ENCODE measurements around the gene SBF2. TPM values are rescaled to one million over a fixed set of nuclear protein-coding genes. Genes with fewer than 3 reads are reported as not detected.

The SBF2 gene
- total and polyA plus RNA-seq, 10 donors: 3.6 to 70.9 (median 57.1) TPM

GRCh38 chr11:9772218-9772617 is 521.8 kb downstream of the SBF2 start:
- no peak overlapping the region for H3K27ac ChIP-seq
- H3K9me3 ChIP-seq: no peaks in the 10 kb centered on the region
- no peaks in the 10 kb centered on the region for H3K27me3 ChIP-seq (replicated peaks in 1 of 7)
- no peaks in the 10 kb centered on the region for H3K4me1 ChIP-seq
- intact Hi-C loops (cut with DNase I; ENCODE audit: low total_unique reads): no loop called here
- TF ChIP-seq POLR2AphosphoS5 (IDR thresholded peaks at IDR 0.05) (no peak), POLR2A (IDR thresholded peaks at IDR 0.05) (no peak)
- TF ChIP-seq, protein P1, sequence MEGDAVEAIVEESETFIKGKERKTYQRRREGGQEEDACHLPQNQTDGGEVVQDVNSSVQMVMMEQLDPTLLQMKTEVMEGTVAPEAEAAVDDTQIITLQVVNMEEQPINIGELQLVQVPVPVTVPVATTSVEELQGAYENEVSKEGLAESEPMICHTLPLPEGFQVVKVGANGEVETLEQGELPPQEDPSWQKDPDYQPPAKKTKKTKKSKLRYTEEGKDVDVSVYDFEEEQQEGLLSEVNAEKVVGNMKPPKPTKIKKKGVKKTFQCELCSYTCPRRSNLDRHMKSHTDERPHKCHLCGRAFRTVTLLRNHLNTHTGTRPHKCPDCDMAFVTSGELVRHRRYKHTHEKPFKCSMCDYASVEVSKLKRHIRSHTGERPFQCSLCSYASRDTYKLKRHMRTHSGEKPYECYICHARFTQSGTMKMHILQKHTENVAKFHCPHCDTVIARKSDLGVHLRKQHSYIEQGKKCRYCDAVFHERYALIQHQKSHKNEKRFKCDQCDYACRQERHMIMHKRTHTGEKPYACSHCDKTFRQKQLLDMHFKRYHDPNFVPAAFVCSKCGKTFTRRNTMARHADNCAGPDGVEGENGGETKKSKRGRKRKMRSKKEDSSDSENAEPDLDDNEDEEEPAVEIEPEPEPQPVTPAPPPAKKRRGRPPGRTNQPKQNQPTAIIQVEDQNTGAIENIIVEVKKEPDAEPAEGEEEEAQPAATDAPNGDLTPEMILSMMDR (IDR thresholded peaks at IDR 0.05 in 8 of 11, conservative IDR thresholded peaks at IDR 0.05 in 3 of 11): no peak
- WGBS, 5 donors: 93 to 100% (median 99%) methylated on average over 4 of the region's 4 CpGs
- H3K4me3 ChIP-seq: no peak overlapping the region
- no peak for DNase-seq
- H3K36me3 ChIP-seq: peaks cover 0 to 7% (median 0%) of the 10 kb centered on the region in 6 donors

- H3K27me3 ChIP-seq (replicated peaks in 1 of 7): no peaks in the 10 kb centered on the region
- no peak for TF ChIP-seq POLR2AphosphoS5 (IDR thresholded peaks at IDR 0.05)
- no peaks in the 10 kb centered on the region for H3K9me3 ChIP-seq
- no peaks in the 10 kb centered on the region for H3K36me3 ChIP-seq
- WGBS, 5 donors: 92 to 100% (median 96%) methylated on average over 1 of the region's 1 CpG
- intact Hi-C loops (cut with DNase I; ENCODE audit: low total_unique reads): no loop called here
- no peak for DNase-seq
- H3K4me3 ChIP-seq: no peak overlapping the region
- H3K4me1 ChIP-seq: no peaks in the 10 kb centered on the region
- no peak overlapping the region for H3K27ac ChIP-seq
Observed at GRCh38 chr11:9771071-9771511, 522.9 kb downstream of the SBF2 start.

DNA sequence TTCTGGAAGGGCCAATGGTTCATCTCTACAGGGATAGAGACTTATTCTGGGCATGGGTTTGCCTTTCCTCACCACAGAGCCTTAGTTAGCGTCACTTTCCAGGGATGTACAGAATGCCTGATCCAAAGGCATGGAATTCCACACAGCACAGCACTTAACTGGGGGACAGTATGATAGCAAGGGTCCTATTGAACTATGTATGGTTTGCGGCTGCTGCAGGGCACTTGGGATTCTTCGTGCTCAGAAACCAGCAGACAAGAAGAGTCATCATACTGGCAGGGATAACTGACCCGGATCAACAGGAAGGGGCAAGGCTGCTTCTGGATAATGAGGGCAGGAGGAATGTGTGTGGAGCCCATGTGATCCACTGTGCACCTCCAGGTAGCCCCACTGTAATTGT is 524.4 kb downstream of the SBF2 start:
- Histone ChIP-seq H3K4me1 (peaks cover 0 to 14% (median 3%) of the 10 kb centered on the region in 6 donors), H3K27me3 (replicated peaks in 1 of 7) (no peaks in the 10 kb centered on the region), H3K27ac (no peak overlapping the region), H3K9me3 (no peaks in the 10 kb centered on the region), H3K4me3 (no peak overlapping the region), H3K36me3 (no peaks in the 10 kb centered on the region)
- WGBS, 5 donors: 71 to 95% (median 85%) methylated on average over 4 of the region's 4 CpGs
- intact Hi-C loops (cut with DNase I; ENCODE audit: low total_unique reads): no loop called here
- DNase-seq: no peak
- no peak for TF ChIP-seq POLR2AphosphoS5 (IDR thresholded peaks at IDR 0.05)
- TF ChIP-seq, protein P1 (IDR thresholded peaks at IDR 0.05 in 8 of 11, conservative IDR thresholded peaks at IDR 0.05 in 3 of 11): no peak

GRCh38 chr11:9765320-9766101 is 528.5 kb downstream of the SBF2 start:
- peak overlapping the region in 7 of 8 donors; percentile 46 to 70 (median 60) for H3K27ac ChIP-seq
- H3K36me3 ChIP-seq: no peaks in the 10 kb centered on the region
- 48 to 68% (median 59%) methylated on average over 4 to 5 of the region's 5 CpGs for WGBS, 5 donors
- H3K27me3 ChIP-seq (replicated peaks in 1 of 7): no peaks in the 10 kb centered on the region
- no peaks in the 10 kb centered on the region for H3K9me3 ChIP-seq
- TF ChIP-seq, protein P1 (IDR thresholded peaks at IDR 0.05 in 8 of 11, conservative IDR thresholded peaks at IDR 0.05 in 3 of 11): no peak
- peak in 1 of 3 donors; percentile 47 for TF ChIP-seq POLR2AphosphoS5 (IDR thresholded peaks at IDR 0.05)
- H3K4me3 ChIP-seq: no peak overlapping the region
- intact Hi-C loops (cut with DNase I; ENCODE audit: low total_unique reads): no loop called here
- no peak for DNase-seq
- peaks cover 0 to 17% (median 5%) of the 10 kb centered on the region in 6 donors for H3K4me1 ChIP-seq

Measured in spleen (tissue), 11 donors.